Neural cell (in vitro differentiated cells): ENCODE results near the gene PGS1. TPM values are rescaled to one million over a fixed set of nuclear protein-coding genes. Genes with fewer than 3 reads are reported as not detected.

Experiments used
- H2AFZ ChIP-seq: fragments of 200-600, 300-800 bp; sonication (generic), shearing (Covaris generic); 2 replicates; pipeline ENCODE4 v1.6.0; 2014; ENCODE audit warnings: low read depth, mild to moderate bottlenecking, antibody characterized with exemption, low read length, moderate library complexity
- H3F3A ChIP-seq: fragments of 200-600 bp; shearing (Covaris generic); 2 replicates; pipeline ENCODE4 v1.6.1; 2016; ENCODE audit warnings: mild to moderate bottlenecking, moderate library complexity, mixed read lengths, antibody characterized with exemption, low read length; ENCODE audit not compliant: insufficient read depth, poor library complexity, severe bottlenecking
- H3K27ac ChIP-seq: fragments of 200-600, 300-800 bp; sonication (generic), shearing (Covaris generic); 2 replicates; pipeline ENCODE4 v1.5.1; 2014; ENCODE audit warnings: mild to moderate bottlenecking, low read length, moderate library complexity
- H3K27me3 ChIP-seq: fragments of 300-800, 200-600 bp; sonication (generic), shearing (Covaris generic); 2 replicates; pipeline ENCODE4 v1.6.0; 2014; ENCODE audit warnings: mild to moderate bottlenecking, low read depth, low read length, moderate library complexity; ENCODE audit not compliant: insufficient read depth
- H3K36me3 ChIP-seq: fragments of 300-800, 200-600 bp; sonication (generic), shearing (Covaris generic); 2 replicates; pipeline ENCODE4 v1.5.1; 2014; ENCODE audit warnings: mild to moderate bottlenecking, antibody characterized with exemption, low read length, moderate library complexity; ENCODE audit not compliant: insufficient read depth
- H3K4me2 ChIP-seq: fragments of 300-800, 200-600 bp; sonication (generic), shearing (Covaris generic); 2 replicates; pipeline ENCODE4 v1.6.0; 2014; ENCODE audit warnings: mild to moderate bottlenecking, low read length
- H3K4me3 ChIP-seq: fragments of 300-800, 200-600 bp; sonication (generic), shearing (Covaris generic); 2 replicates; pipeline ENCODE4 v1.5.1; 2014; ENCODE audit warnings: mild to moderate bottlenecking, low read length, moderate library complexity
- H3K79me2 ChIP-seq: fragments of 200-600 bp; shearing (Covaris generic); replicated peaks from 2 replicates; pipeline ENCODE4 v1.6.0; 2014; ENCODE audit warnings: mild to moderate bottlenecking, low read length, moderate library complexity; ENCODE audit not compliant: insufficient read depth
- H3K9ac ChIP-seq: fragments of 300-800, 200-600 bp; sonication (generic), shearing (Covaris generic); 2 replicates; pipeline ENCODE4 v1.6.1; 2016; ENCODE audit warnings: mild to moderate bottlenecking, low read length, mixed read lengths
- H3K9me2 ChIP-seq: fragments of 200-600 bp; shearing (Covaris generic); 2 replicates; pipeline ENCODE4 v1.6.1; 2016; ENCODE audit warnings: mild to moderate bottlenecking, low read length, mixed read lengths; ENCODE audit not compliant: insufficient read depth
- H3K9me3 ChIP-seq: fragments of 200-600, 300-800 bp; sonication (generic), shearing (Covaris generic); 2 replicates; pipeline ENCODE4 v1.6.1; 2016; ENCODE audit warnings: mild to moderate bottlenecking, mixed run types, low read length, moderate library complexity, mixed read lengths
- H4K20me1 ChIP-seq: fragments of 200-600 bp; shearing (Covaris generic); 2 replicates; pipeline ENCODE4 v1.6.1; 2016; ENCODE audit warnings: mild to moderate bottlenecking, mixed run types; ENCODE audit not compliant: insufficient read depth
- CTCF ChIP-seq: fragments of 450-650 bp; IDR thresholded peaks from 2 replicates; pipeline ENCODE4 v1.5.1; 2014; ENCODE audit warnings: antibody characterized with exemption, mild to moderate bottlenecking, moderate library complexity; ENCODE audit not compliant: poor library complexity, severe bottlenecking
- MXI1 ChIP-seq: fragments of 450-650 bp; conservative IDR thresholded peaks from 2 replicates; pipeline ENCODE4 v1.6.1; 2014; ENCODE audit warnings: antibody characterized with exemption, mild to moderate bottlenecking; ENCODE audit not compliant: poor library complexity, severe bottlenecking
- POLR2AphosphoS5 ChIP-seq: IDR thresholded peaks from 2 replicates; pipeline ENCODE4 v1.6.1; 2012
- RAD21 ChIP-seq: fragments of 450-650 bp; conservative IDR thresholded peaks from 2 replicates; pipeline ENCODE4 v1.6.1; 2014; ENCODE audit warnings: antibody characterized with exemption, mild to moderate bottlenecking, moderate library complexity
- REST ChIP-seq: IDR thresholded peaks from 2 replicates; pipeline ENCODE4 v1.6.1; 2012; ENCODE audit warnings: borderline replicate concordance
- polyA plus RNA-seq: library from polyadenylated mRNA; depleted of rRNA; stranded (reverse); fragments of >200 nt; gene quantifications from 2 replicates; pipeline ENCODE4 v1.2.3, GENCODE V29; 2014

PGS1 gene
- polyA plus RNA-seq, 1 donor from 2014 or later = 65.7 TPM

GRCh38 chr17:78357672-78358537, 20.5 kb upstream of the PGS1 start (continued):
- no peak for TF ChIP-seq RAD21

GRCh38 chr17:78358538-78359320, 19.7 kb upstream of the PGS1 start:
- Histone ChIP-seq H3K36me3 (no peaks in the 10 kb centered on the region), H3K27me3 (no peaks in the 10 kb centered on the region), H3K79me2 (peaks cover 21% of the 10 kb centered on the region), H3K9me2 (no peaks in the 10 kb centered on the region), H3K27ac (no peak overlapping the region), H3F3A (no peaks in the 10 kb centered on the region), H4K20me1 (peaks cover 8% of the 10 kb centered on the region), H3K4me3 (peak overlapping the region; percentile 92), H3K9me3 (no peaks in the 10 kb centered on the region), H3K4me2 (peak overlapping the region; percentile 25), H3K9ac (peak overlapping the region; percentile 76), H2AFZ (no peak overlapping the region)
- no peak for TF ChIP-seq RAD21
- TF ChIP-seq MXI1 = peak; percentile 26

GRCh38 chr17:78359321-78359996, 19.0 kb upstream of the PGS1 start:
- no peak overlapping the region for H2AFZ ChIP-seq
- no peaks in the 10 kb centered on the region for H3K27me3 ChIP-seq
- H3K9me3 ChIP-seq = no peaks in the 10 kb centered on the region
- peak overlapping the region; percentile 25 for H3K4me2 ChIP-seq
- peak overlapping the region; percentile 51 for H3K27ac ChIP-seq
- TF ChIP-seq CTCF (no peak), REST (peak; percentile 89), POLR2AphosphoS5 (no peak), MXI1 (peak; percentile 22)
- no peaks in the 10 kb centered on the region for H3K36me3 ChIP-seq
- no peaks in the 10 kb centered on the region for H3K9me2 ChIP-seq
- peak overlapping the region; percentile 92 for H3K4me3 ChIP-seq
- H3F3A ChIP-seq = no peaks in the 10 kb centered on the region
- H3K79me2 ChIP-seq = peaks cover 21% of the 10 kb centered on the region
- H4K20me1 ChIP-seq = peaks cover 8% of the 10 kb centered on the region
- H3K9ac ChIP-seq = peak overlapping the region; percentile 76
